RCC 7860 (cell line): ENCODE data around the gene CENPB.
"Not testable (repeated sequence)": the region's sequence is repeated elsewhere in the genome, so short reads cannot be mapped to it uniquely, and the experiment has no call there.

Experiments
- DNase-seq: peaks from one replicate; pipeline ENCODE4 v3.0.0-alpha.2; 2015; ENCODE audit warnings: low spot score
- FAIRE-seq: peaks from 2 replicates; lab custom pipeline; 2012; peaks lifted over from hg19 to GRCh38; lab: Jason Lieb, UNC

The CENPB gene

DNA sequence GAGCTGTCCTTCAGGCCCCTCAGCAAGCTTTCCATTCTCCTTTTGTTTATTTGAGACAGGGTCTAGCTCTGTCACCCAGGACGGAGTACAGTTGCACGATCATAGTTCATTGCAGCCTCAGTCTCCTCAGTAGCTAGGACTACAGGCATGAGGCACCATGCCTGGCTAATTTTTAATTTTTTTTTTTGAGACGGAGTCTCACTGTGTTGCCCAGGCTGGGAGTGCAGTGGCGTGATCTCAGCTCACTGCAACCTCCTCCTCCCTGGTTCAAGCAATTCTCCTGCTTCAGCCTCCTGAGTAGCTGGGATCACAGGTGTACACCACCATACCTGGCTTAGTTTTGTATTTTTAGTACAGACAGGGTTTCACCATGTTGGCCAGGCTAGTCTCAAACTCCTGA lies 2.7 kb upstream of the CENPB start:
- DNase-seq, FAIRE-seq: not testable (repeated sequence)

DNA sequence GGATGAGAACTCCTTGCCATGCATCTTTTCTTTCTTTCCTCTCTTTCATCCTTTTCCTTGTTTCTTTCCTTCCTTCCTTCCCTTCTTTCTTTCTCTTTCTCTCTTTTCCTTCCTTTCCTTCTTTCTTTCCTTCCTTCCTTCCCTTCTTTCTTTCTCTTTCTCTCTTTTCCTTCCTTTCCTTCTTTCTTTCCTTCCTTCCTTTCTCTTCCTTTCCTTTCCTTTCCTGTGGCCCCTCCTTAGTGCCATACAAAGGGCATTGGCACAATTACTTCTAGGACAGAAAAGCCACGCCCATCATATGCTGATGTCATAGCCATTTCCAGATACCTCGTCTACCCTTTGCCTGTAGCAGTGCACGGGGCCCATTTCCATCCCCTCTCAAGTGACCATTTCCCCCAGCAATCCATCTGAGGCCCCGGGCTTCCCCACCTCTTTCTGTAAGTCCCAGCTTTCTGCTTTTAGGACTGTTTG lies 2.2 kb upstream of the CENPB start:
- DNase-seq, result no peak
- no peak for FAIRE-seq

DNA sequence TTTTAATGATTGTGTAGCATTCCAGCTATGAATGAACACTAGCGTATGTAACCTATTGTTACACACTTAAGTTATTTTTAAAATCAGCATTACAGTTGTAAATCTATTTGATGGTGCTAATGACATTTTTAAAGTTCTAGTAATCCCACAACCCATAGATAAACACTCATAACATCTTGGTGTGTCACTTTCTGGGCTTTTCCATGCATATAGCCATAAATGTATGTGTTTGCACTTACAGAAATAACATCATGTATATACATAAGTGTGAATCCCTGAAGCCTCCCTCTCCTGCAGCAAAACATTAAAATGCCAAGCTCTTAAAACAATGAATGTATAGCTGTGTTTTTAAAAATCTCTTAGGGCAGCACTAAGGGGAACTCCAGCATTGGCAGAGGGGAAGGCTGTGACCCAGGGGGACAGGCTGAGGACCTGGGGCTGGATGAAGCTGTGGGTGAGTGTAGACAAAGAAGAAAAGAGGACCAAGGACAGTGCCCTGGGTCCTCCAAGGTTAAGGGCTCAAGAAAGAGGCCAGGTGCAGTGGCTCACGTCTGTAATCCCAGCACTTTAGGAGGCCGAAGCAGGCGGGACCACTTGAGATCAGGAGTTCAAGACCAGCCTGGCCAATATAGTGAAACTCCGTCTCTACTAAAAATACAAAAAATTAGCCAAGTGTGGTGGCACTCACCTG lies 929 bp upstream of the CENPB start:
- FAIRE-seq (no peak), DNase-seq (no peak)

DNA sequence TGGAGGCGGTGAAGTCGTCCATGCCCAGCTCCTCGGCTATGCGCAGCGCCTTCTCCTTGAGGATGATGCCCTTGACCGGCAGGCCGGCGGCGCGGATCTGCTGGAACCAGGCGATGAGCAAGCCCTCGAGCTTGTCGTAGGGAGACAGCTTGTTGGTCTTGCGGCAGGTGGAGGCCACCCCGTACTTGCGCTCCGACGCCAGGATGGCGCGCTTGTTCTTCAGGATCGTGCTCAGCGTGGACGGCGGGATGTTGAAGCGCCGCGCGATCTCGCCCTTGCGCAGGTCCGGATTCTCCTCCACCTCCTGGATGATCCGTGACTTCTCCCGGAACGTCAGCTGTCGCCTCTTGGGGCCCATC lies 435 bp downstream of the CENPB start:
- DNase-seq (no peak), FAIRE-seq (no peak)

DNA sequence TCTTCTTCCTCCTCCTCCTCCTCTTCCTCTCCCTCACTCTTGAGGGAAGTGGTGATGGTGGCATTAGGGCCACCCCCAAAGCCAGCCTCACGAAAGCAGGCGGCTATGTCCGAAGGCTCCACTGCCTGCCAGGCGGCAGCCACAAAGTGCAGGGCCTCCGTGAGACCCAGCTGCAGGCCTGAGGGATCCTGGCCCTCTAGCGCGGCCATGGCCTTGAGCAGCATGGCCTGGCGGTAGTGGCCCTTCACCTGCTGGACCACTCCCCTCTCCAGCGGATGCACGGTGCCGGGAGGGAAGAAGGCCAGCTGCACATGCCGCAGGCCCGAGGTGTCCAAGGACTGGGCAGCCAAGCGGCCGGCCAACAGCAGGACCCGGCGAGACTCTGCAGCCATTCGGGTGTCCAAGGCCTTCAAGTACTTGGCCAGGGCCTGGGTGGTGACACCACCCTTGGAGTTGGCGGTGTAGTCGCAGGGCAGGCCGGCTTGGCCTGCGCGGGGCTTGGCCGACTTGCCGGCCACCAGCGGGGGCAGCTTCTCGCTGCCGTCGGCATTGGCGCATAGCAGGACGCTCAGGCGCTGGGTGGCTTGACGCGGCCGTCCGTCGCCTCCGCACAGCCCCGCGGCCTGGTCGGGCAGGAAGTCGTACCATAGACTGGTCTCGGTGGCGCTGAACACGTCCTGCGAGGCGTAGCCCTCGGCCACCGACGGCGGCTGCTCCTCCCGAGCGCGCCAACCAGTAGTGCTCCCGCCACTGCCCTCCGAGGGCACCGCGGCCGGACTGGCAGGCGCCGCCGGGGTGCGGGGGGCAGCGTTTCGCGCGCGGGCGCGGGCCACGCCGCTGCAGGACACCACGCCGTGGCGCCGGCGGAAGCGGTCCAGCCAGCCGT lies 1.1 kb downstream of the CENPB start:
- no peak for FAIRE-seq
- DNase-seq, result no peak

DNA sequence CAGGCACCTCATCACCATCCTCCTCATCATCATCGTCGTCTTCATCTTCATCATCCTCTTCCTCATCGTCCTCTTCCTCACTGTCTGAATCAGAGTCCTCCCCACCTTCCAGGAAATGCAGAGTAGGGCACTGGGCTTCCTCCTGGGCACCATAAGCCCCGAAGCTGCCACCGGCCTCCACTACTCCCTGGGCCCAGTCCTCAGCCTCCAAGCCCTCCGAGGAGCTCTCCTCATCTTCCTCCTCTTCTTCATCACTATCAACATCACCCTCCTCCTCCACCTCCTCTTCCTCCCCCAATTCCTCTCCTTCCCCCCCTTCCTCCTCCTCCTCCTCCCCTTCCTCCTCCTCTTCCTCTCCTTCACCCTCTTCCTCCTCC lies 1.7 kb downstream of the CENPB start:
- no peak for FAIRE-seq
- DNase-seq, result no peak

DNA sequence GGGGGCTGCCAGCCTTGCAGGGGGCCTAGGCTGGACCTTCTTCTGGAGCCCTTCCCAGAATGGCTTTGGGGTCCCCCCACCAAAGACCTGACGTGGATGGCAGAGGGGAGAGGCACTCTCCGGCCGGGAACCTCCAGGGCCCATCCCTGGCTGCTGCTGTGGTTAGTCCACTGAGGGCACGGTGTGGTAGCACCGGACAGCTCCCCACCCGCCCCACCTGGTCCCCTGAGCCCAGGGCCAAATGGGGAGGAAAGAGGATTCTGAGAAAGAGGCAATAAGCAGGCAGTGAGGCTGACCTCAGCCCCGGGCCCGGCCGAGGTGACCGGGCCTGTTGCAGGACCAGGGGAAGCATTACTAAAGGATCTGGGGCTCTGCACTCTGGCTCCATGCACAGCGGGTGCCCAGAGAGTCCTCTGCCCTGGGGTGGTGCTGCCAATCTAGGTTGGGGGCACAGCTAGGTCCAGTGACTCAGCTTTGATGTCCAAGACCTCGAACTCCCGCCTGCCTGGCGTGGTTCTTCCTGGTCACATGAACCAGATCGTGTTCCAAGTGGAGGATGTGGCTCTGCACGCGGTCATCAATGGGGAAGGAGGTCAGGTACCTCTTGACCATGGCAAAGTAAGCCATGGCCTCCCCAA lies 2.2 kb downstream of the CENPB start:
- DNase-seq (no peak), FAIRE-seq (no peak)

DNA sequence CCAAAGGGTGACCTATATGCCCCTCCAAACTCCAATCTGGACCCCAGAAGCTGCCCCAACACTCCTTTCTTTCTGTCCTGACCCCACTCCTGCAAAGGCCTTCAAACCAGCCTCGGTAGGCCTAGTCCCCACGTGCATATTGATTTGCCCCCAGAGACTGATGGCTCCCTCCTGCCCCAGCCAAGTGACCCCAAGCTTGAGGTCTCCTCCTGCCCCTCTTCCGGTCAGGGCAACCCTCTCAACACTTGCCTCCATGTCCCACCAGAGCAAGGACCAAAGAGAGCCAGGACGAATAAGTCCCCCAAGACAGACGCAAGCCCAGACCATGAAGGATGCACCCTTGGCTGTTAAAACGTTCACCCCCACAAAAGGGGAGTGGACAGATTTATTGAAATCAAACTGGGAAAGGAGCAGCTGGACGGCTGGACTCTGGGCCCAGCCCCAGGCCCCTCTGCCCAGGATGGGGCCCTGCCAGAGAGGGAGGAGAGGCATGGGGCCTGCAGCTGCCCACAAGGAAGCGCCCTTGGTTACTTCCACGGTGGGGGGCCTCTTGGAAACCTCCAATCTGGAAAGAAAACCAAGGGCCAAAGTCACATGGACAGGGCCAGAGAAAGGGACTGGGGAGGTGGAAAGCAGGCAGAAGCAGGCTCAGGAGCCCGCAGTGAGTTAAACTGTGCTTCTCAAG lies 2.9 kb downstream of the CENPB start:
- FAIRE-seq, result no peak
- no peak for DNase-seq

DNA sequence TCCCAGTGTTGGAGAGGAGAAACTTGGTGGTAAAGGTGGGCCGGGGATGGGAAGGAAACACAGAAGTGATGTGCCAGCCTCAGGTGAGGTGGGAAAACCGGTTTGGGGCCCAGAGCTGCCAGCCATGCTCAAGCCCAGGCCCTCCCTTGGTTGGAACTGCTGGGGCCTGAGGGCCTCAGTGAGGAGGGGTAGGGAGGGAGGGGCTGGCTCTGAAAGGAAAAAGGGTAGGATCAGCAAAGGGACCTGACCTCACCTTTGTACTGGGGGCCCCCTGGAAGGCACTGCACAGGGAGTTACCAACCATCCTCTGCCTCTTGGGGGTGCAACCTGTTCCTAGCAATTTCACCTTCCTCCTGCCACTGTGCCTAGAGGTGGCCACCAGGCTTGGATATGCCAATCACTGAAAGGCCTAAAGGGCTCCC lies 3.5 kb downstream of the CENPB start:
- FAIRE-seq (no peak), DNase-seq (no peak)

DNA sequence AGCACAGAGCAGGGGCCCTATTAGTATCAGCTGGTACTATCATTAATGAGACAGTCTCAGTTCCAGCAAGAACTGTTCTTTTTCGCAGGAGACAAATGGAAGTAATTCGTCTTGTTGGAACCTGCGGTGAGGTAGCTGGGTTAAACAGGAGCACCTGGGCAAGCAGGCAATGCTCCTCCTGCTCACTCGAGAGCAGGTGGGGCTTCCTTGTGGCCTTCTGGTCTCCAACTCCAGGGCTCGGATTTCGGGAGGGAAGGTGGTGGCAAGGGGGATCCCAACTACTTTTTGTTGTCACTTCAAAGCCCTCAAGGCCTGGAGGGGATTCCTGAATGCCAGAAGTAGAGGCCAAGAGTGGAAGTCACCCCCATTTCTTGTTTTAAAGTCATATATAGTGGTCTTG lies 3.9 kb downstream of the CENPB start:
- DNase-seq, result no peak

DNA sequence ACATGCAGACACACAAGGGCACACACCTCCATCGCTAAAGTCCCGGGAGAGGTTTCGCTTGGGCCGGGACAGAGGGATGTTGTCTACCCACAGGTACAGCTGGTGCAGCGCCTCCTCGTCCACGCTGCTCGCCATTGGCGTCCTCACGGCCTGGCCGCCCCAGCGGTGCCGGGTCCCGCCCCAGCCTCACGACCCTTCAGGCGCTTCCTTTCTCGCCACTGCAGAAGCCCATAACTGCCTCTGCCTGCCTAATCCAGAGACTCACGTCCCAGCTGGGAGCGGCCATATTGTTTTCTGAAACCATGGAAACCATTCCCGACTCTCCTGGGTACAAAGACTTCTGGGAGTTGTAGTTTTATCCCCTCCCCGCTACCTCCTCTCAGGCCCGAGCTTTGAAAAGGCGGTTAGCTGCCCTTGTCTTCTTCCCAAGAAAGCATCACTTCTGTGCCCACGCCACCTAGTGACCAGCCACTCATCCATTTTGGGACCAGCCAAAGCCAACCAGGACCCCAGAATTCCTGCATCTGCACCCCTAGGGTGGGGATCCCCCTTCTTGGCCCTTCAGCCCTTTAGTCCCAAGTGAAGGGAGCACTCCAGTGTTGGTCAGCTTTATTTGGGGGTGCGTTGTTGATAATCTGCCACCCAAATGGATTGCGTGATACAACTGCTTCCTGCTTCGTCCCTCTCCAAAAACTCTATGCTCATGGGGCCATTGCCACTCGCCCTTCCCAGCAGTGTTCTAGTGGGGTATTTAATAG lies 5.2 kb downstream of the CENPB start, which contains the start of gene SPEF1:
Gene SPEF1 (minus strand): TSS at position 296 of the 758 bp plus-strand sequence. CDS start 161 bp downstream, at position 135.
- FAIRE-seq (peak; percentile 86), DNase-seq (peak; percentile 90)

More for the DNA sequence above, 3.9 kb downstream of the CENPB start:
- FAIRE-seq, result no peak

DNA sequence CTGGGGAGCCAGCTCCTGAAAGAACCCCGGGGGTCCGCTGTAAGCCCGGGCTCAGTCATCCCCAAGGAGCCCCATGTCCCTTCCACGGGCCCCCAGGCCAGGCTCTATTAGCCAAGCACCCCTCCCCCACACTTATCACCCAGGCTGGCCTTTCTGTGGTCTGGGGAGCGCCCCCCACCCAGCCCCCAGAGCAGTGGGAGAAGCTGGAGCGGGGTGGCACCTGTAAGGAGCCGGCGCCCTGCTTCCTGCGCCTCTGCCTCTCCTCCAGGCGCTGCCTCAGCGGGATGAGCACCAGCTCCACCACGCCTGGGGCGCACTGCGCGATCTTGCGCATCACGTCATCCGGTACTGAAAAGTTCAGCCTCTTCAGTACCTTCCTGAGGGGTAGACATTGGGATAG lies 7.6 kb downstream of the CENPB start:
- FAIRE-seq, result no peak
- DNase-seq, result no peak

DNA sequence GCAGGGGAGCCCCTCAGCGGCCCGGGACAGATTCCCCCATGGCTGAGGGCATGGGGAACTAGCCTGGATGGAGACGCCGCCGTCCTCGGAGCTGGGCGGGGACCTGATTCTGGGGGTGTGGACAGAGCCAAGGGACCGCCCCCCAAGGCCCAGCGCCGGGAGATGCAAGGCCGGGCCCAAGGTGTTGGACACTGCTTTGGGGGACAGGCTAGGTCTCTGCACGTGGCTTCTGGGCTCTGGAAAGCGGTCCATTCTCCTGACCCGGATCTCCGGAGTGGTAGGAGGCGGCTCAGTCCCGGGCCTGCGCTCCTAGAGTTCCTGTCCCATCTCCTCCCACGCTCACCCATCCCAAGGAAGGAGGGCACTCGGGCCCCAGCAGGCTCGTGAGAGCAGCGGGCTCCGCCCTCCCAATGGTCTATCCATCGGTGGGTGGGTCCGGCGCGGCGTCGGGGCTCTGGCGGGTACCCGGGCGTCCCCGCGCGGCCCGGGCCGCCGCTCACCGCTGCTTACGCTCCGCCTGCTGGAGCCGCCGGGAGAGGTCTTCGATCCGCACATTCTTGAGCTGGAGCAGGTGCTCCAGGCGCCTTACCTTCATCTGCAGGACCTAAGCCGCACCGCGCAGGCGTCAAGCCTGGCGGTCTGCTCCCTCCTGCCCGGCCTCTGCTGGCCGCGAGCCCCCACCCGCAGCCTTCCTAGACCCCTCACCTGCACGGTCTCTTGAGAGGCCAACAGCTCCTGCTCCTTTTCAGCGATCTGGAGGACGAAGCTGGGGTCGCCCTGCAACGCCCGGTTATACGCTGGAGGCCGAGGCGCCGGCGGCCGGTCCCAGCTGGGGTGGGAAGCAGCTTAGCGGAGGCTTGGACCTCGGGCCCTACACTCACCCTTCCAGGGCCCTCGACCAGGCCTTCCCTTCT lies 8.6 kb downstream of the CENPB start:
- DNase-seq, result no peak
- FAIRE-seq, result no peak

DNA sequence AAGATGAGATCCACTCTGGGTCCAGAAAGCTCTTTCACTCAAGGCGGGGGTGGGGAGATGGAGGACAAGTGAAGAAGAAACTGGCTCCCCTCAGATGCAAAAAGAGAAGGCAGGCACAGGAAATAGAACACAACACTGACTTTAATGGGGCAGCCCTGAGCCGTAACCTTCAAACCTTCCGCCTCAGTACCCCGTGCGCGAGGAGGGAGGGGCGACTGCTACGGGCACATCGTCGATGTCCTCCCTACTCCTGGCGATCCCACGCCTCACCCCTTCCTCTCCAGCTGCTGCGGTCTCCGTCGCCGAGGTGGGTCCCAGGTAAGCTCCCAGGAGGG lies 9.2 kb downstream of the CENPB start:
- FAIRE-seq, result no peak

DNA sequence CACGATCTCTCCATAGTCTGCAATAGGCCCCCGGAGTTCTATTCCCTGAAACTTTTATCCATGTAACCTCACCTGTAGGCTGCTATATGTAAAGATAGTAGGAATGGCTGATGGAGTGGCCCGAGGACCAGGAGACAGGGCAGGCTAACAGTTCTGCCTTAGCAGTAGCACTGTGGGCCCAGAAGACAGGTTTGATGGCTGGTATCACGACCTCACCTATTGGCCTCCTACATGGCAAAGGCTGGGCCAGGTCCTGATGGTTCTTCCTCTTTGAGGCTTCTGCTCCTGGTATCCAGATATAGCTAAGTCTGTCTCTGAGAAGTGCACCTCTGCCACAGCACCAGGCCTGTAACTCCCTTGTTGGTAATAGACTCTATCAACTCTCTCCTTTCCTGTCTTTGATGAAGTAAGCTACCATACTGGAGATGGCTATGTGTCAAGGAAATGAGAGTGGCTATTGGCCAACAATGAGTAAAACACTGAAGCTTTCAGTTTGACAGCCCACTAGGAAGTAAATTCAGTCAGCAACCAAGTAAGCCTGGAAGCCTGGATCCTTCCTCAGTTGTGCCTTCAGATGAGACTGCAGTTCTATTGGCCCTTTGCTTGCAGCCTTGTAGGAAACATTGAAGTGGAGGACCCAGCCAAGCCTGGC lies 11.0 kb downstream of the CENPB start:
- FAIRE-seq (no peak), DNase-seq (no peak)

More for the DNA sequence above, 9.2 kb downstream of the CENPB start:
- DNase-seq, result no peak

DNA sequence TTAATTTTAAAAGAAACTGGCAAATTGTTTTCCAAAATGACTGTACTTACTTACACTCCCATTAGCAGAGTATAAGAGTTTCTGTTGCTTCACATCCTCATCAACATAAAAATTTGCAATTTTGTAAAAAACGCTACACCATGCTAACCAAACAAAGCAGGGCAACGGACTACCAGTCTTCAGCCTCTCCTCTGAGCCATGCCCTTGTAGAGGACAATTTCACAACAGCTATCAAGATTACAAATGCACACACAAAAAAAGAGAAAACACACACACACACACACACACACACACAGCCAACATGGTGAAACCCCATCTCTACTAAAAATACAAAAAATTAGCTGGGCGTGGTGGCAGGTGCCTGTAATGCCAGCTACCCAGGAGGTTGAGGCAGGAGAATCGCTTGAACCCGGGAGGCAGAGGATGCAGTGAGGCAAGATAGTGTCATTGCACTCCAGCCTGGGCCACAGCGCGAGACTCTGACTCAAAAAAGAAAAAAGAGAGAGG lies 14.9 kb downstream of the CENPB start:
- FAIRE-seq, result no peak
- no peak for DNase-seq

DNA sequence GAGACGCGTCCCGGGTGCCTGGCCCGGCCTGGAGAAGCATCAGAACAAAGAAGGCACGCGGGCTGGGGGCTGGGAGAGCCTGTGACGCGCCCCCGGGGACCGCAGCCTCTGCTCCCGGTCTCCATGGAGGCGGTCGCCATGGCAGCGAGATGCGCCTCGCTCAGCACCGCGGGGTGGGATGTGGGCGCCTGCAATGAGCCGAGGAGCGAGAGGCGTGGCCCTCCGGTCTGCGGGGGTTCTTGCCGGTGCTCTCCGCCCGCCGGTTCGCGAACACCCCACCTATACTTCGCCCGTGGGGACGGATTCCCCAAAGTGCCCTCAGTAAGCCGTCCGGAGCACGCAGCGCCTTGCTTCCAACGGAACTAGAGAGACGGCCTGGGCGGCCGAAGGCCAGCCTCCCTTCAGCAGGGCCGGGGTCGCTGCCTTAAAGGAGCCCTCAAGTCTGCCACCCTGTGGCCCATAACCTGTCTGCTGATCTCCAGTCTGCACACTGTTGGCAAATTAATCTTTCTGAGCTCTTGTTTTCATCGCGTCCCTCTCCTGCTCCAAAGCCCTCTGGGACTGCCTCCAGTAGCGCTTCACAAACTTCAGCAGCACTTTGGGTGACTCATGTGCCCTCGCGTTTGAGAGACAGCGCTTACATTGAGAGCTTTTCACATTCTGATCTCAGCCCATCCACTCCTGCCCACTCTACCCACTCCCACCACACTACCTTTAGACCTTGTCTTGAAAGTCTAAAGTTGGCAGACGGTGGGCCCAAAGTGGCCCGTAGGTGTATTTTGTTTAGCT lies 18.0 kb downstream of the CENPB start:
- DNase-seq (peak; percentile 70), FAIRE-seq (no peak)
